ACHN (cell line): ENCODE measurements around the gene STAG3.
"Not testable (repeated sequence)": the region's sequence is repeated elsewhere in the genome, so short reads cannot be mapped to it uniquely, and the experiment has no call there.

Experiments
- DNase-seq: peaks from one replicate; pipeline ENCODE4 v3.0.0-alpha.2; 2015
- in situ Hi-C: cut with HindIII; loops from 2 replicates; pipeline ENCODE4 v1.10.0; 2017; ENCODE audit warnings: low sequenced_read_pairs, low pct_ligation_motif_present, low pct_unique_long_range_greater_than_20kb

Gene STAG3, protein sequence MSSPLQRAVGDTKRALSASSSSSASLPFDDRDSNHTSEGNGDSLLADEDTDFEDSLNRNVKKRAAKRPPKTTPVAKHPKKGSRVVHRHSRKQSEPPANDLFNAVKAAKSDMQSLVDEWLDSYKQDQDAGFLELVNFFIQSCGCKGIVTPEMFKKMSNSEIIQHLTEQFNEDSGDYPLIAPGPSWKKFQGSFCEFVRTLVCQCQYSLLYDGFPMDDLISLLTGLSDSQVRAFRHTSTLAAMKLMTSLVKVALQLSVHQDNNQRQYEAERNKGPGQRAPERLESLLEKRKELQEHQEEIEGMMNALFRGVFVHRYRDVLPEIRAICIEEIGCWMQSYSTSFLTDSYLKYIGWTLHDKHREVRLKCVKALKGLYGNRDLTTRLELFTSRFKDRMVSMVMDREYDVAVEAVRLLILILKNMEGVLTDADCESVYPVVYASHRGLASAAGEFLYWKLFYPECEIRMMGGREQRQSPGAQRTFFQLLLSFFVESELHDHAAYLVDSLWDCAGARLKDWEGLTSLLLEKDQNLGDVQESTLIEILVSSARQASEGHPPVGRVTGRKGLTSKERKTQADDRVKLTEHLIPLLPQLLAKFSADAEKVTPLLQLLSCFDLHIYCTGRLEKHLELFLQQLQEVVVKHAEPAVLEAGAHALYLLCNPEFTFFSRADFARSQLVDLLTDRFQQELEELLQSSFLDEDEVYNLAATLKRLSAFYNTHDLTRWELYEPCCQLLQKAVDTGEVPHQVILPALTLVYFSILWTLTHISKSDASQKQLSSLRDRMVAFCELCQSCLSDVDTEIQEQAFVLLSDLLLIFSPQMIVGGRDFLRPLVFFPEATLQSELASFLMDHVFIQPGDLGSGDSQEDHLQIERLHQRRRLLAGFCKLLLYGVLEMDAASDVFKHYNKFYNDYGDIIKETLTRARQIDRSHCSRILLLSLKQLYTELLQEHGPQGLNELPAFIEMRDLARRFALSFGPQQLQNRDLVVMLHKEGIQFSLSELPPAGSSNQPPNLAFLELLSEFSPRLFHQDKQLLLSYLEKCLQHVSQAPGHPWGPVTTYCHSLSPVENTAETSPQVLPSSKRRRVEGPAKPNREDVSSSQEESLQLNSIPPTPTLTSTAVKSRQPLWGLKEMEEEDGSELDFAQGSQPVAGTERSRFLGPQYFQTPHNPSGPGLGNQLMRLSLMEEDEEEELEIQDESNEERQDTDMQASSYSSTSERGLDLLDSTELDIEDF

DNA sequence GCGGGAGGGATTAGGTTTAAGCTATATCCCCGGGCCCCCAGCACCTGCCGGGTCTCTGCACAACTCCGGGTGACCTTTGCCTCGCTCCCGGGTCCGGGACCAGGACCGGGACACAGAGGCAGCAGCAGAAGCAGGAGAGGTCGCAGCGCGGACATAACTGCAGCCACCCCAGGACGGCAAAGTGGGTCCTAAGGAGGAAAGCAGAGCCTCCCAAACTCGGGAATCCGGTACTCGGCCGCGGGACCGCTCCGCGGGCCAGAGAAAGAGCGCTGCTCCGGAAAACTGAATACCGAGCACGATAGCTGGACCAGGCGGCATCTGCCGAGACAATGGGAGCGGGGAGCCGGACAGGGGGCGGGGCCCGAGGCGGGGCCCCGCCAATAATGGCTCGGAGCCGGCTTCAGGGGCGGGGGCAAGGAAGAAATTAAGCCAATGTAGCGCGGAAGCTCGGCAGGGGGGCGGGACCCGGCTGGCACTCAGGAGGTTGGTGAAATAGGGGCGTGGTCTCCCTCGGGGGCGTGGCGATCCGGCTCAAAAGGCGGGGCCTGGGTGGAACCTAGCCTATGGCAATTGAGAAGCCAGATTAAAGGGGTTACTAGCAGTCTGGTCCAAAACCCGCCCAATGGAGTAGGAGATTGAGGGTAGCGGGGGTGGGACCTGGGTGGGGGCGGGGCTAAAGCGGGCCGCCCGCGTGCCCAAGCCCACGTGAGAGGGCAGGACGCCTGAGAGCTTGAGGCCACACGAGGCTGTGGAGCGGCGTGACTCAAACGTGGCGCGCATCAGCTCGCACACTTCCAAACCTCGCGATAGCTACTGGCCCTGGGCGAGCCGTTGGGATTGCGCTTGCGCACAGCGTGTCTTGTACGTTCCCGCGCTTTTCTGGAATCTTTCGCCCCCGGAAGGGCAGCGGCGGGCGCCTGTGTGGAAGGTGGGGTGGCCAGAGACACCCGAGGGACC, at the start of gene STAG3, which contains the start of gene GPC2:
STAG3 (plus strand) TSS at position 874 of the 957 bp plus-strand sequence. CDS start 2,639 bp downstream, outside the sequence.
GPC2 (minus strand) TSS at position 337 of the 957 bp plus-strand sequence; CDS start at position 155, 182 bp downstream.
- in situ Hi-C loops, result no loop called here
- peak; percentile 98 for DNase-seq

DNA sequence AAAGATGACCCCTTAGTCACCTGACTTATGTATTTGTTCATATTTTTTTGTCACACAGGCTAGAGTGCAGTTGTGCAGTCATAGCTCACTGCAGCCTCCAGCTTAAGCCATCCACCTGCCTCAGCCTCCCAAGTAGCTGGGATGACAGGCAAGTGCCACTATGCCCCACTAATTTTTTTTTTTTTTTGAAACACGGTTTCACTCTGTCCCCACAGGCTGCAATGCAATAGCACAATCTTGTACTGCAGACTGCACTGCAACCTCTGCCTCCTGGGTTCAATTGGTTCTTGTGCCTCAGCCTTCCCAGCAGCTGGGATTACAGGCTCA, 49.1 kb upstream of the STAG3 start:
- in situ Hi-C loops, result no loop called here
- no peak for DNase-seq

DNA sequence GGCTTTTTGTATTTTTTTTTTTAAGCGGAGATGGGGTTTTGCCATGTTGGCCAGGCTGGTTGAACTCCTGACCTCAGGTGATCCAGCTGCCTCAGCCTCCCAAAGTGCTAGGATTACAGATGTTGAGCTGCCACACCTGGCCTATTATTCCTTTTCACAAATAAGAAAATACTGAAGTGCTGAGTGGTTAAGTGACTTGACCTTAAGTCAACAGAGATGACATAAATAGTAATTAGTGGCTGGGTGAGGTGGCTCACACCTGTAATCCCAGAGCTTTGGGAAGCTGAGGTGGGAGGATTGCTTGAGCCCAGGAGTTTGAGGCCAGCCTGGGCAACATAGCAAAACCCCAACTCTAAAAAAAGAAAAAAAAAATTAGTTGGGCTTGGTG, 47.5 kb upstream of the STAG3 start:
- DNase-seq, in situ Hi-C loops: not testable (repeated sequence)

DNA sequence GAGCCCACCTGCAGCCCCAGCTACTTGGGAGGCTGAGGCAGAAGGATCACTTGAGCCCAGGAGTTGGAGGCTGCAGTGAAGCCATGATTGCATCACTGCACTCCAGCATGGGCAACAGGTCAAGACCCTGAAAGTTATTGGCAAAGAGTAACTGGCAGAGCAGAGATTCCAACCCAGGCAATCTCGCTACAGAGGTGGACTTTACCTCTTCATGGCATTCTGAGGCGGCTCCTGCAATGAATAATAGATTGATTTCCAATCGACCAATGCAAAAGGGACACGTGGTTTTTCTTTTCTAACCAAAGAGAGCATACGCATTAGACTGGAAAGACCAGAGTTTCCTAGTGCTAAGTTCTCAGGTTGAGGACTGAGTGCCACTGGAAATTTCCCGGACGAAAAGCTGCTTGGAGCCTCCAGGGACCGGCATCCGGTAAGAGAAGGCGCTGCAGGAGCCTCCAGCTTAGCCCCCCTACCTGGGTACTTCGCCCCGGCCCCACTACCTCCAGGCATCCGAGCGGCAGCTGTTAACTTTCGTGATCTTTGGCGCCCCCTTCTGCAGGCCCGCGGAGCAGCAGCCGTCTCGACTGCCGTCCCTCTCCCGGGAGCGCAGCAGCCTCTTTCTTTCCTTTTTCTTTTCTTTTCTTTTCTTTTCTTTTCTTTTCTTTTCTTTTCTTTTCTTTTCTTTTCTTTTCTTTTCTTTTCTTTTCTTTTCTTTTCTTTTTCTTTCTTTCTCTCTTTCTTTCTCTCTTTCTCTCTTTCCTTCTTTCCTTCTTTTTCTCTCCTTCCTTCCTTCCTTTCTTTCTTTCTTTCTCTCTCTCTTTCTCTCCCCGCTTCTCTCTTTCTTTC, 46.9 kb upstream of the STAG3 start:
- in situ Hi-C loops, result no loop called here
- peak; percentile 76 for DNase-seq

DNA sequence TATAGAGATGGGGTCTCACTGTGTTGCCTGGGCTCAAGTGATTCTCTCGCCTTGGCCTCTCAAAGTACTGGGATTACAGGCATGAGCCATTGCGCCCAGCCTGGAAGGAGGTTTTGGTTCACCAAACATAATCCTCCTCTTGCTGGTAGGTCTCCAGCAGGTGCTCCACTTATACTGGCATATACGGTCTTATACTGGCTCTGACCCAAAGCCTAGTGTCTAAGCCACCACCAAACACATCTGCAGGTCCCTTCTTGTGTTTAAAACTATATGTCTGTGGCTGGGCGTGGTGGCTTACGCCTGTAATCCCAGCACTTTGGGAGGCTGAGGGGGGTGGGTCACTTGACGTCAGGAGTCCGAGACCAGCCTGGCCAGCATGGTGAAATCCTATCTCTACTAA, 45.6 kb upstream of the STAG3 start:
- DNase-seq, result no peak
- in situ Hi-C loops, result no loop called here

DNA sequence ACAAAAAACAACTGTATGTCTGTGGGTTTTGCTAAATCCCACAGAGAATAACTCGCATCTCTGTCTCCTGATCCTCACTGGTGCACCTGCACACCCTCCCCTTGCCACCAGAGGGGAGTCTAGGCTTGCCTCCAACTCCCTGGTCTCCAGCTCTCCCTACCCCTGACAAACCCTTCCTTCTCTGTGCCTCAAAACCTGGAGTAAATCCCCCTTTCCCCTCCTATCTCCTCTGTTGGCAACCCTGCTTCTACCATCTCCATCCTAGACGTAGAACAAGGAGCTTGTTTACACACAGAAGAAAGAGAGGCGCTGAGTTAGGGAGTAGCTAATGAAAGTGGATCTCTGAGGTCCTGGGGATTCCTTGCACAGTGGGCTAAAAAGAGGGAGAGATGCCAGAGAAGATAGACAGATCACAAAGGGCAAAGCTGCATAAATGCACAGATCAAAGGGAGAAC, 45.0 kb upstream of the STAG3 start:
- peak; percentile 80 for DNase-seq
- in situ Hi-C loops, result no loop called here

DNA sequence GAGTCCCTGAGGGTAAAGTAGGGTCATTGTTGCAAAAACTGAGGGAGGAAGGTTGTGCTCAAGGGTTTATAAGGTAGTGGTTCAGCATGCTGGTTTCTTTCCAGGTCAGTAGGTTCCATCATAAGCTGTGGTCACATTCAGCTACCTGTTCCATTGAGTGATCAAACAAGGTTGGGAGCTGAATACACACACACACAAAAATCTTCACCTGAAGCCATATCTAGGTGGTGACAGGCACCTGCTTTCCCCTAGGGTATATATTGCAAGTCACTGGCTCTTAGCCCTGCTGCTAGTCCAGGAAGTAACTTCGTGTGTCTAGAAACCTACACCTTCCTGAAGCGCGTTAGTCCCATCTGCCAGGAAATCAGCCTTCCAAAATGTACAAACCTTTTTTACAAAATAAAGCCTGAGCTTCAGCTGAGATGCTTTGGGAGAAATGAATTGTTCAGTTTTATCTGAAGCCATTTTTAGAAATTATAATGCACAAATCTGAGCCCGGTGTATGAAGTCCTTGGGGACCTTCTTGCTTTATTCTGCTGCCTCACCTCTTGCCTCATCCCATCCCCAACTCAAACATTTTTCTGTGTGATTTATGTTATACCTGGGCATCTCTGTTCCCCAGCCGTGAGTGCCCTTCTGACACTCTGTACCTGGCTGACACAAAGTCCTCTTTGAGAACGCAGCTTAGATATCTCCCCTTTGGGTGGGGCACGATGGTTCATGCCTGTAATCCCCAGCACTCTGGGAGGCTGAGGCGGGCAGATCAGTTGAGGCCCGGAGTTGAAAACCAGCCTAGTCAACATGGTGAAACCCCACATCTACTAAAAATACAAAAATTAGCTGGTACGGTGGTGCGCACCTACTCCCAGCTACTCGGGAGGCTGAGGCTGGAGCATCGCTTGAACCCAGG, 39.6 kb upstream of the STAG3 start:
- in situ Hi-C loops, result no loop called here
- DNase-seq, result no peak

DNA sequence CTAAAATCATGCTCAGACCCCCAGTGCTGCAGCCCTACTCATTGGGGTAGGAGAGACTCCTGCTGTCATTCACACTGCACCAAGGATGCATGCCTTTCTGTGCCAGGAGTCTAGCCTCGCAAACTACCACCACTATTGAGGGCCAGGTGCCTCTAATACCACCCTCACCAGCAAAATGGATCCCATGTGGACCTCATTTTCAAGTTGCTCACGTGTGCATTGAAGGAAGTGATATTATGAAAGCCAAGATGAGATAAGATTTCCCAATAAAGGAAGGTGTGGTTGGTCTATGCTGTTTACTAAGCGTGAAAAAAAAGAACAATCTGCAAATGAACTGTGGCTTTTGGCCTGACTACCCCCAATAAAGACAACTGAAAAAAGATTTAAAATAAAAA, 36.2 kb upstream of the STAG3 start:
- no peak for DNase-seq
- in situ Hi-C loops, result no loop called here

DNA sequence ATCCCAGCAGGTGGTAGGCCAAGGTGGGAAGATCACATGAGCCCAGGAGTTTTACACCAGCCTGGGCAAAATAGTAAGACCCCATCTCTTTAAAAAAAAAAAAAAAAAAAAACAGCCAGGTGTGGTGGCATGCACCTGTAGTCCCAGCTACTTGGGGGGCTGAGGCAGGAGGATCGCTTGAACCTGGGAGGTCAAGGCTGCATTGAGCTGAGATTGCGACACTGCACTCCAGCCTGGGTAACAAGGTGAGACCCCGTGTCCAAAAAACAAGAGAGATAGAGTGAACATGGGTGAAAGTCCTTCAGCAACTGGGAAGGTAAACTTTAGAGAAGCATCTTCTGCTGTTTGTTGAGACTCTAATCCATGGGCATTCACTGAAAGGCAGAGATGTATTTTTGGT, 35.3 kb upstream of the STAG3 start:
- DNase-seq, result no peak
- in situ Hi-C loops, result no loop called here

DNA sequence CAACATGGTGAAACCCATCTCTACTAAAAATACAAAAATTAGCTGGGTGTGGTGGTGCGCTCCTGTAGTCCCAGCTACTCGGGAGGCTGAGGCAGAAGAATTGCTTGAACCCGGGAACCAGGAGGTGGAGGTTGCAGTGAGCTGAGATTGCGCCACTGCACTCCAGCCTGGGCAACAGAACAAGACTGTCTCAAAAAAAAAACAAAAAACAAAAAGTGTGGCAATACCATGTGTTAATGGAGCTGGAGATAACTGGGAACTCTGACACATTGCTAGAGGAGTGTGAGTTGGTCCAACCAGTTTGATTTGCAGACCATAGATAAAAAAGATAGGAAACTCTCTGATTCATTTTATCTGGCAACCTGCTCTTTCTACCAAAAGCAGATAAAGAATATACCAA, 31.4 kb upstream of the STAG3 start:
- DNase-seq, in situ Hi-C loops: not testable (repeated sequence)

DNA sequence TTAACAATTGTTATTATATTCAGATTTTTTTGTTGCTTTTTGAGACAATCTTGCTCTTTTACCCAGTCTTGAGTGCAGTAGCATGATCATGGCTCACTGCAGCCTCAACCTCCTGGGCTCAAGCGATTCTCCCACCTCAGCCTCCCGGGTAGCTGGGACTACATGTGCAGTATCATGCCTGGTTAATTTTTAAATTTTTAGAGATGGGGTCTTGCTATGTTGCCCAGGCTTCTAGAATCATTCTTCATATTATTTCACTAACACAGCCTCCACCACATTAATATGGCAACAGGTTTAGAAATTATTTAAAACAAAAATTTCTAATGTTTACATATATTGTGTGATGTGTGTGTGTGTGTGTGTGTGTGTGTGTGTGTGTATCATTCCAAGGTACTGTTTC, 30.4 kb upstream of the STAG3 start:
- no peak for DNase-seq
- in situ Hi-C loops, result no loop called here

DNA sequence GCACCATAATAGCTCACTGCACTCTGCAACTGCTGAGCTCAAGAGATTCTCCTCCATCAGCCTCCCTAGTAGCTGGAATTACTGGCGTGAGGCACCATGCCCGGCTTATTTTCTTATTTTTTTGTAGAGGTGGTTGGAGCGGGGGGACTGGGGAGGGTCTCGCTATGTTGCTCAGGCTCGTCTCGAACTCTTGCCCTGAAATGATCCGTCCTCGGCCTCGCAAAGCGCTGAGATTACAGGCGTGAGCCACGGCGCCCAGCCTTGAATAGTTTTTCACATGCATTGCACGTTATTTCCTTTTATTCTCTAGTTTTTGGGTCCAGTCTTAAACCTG, 29.5 kb upstream of the STAG3 start:
- no peak for DNase-seq
- in situ Hi-C loops, result no loop called here

DNA sequence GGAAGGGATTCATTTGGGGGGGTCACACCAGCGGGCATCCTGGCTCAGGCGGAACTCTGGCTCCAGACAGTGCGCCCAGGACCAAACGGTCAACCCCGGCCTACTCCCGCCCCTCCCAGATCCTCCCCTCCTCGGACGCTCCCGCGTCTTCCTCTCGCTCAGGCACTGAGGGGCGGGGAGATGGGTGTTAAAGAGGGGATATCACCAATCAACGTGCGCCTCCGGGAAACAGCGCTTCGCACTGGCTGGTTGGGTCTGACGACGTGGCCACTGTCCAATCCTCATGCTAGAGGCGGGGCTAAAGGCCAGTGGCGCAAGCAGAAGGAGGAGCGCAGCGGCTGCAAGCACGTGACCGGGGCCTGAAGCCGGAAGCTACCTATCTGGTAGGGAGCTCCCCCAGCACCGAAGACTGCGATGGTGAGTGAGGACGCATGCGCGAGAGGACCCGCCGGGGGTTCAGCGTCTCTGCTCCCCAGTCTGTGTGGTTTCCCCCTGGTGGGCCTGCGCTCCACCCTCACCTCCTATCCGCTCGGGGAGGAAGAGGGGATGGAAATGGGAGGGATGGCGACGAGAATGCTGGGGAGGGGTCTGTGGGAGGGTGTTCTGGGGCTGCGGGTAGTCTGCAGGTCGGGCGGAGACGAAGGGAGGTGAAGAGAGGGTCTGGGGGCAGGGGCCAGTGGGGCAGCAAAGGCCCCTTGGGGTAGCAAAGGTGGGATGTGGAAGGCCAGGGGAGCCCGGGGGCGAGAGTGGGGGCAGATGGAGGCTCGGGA, 29.0 kb upstream of the STAG3 start, which contains the start of gene LAMTOR4:
LAMTOR4 (plus strand) TSS at position 360 of the 770 bp plus-strand sequence; CDS start at position 415, 55 bp downstream.
- DNase-seq, result peak; percentile 100
- in situ Hi-C loops, result no loop called here

DNA sequence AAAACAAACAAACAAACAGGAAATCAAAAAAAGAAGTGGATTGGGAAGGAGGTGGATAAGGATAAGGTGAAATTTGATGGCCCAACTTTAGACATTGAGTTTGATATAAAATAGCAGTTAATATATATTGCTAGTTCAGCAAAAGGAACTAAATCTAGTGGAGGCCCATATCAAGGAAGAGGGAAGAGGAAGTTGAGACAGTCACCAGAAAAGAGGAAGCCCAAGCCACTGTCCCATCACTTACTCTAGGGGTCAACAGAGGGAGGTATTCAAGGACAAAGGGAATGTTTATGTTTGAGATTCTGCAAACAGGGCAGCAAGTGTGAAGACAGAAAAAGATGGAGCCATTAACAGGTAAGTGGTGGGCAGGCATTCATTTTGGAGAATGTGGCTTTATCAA, 25.3 kb upstream of the STAG3 start:
- in situ Hi-C loops, result no loop called here
- no peak for DNase-seq

DNA sequence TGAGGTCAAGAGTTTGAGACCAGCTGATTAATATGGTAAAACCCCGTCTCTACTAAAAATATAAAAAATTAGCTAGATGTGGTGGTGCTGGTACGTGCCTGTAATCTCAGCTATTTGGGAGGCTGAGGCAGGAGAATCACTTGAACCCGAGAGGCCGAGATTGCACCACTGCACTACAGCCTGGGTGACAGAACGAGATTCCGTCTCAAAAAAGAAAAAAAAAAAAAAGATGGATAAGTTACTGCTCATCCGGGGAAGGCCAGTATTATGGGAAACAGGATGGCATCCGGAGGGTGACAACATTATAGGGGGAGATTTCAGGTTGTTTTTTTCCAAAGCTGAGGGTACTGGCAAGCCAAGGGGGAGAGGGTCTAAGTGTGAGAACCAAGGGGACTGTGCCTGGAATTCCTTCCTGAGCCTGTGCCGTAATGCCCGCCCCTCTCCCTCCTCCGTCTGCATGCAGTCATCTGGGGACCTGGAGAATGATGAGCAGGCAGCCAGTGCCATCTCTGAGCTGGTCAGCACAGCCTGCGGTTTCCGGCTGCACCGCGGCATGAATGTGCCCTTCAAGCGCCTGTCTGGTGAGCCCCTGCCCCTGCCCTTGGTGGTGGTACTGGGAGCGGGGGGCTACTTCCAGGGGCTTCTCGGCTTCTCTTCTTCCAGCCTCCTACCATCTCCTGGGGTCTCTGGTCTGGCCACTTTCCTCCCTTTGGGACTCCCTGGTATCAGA, 24.6 kb upstream of the STAG3 start:
- in situ Hi-C loops, result no loop called here
- no peak for DNase-seq
